Activated T-cell treated with anti-CD3 and anti-CD28 coated beads, Interleukin-2, amount 50 U/mL, for 48 hours (primary cell): Measurements from ENCODE around the gene SMYD3.

Source experiments
- DNase-seq, 2 experiments: peaks; one replicate each; pipeline ENCODE4 v3.0.0-alpha.2; 2020

SMYD3 gene

DNA sequence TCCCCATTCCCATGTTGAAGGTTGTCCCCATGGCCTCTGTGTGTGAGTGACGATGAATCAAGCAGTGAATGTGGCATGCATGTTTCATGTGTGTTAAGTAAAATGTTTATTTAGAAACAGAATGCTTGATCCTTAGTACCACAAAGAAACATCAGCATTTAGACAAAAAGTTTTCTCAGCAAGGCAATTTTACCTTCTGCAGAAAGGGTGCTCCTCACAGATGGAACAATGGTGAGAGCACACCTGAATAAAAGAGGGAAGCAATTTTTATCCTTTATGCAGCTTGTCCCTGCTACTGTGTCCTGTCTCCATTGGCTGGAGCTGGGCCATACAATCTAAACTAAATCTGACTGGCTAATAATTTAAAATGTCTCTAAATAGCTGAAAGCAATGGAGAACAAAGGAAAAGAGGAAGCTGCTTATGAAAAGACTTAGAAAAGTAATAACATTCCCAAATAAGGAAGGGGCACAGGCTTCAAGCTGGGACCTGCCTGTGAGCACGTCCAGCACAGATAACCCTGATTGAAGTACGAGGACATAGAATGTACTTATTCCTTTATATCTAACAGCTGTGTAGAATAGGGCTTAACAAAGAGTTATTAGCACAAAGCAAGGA lies 8.4 kb upstream of the SMYD3 start:
- no peak for DNase-seq

DNA sequence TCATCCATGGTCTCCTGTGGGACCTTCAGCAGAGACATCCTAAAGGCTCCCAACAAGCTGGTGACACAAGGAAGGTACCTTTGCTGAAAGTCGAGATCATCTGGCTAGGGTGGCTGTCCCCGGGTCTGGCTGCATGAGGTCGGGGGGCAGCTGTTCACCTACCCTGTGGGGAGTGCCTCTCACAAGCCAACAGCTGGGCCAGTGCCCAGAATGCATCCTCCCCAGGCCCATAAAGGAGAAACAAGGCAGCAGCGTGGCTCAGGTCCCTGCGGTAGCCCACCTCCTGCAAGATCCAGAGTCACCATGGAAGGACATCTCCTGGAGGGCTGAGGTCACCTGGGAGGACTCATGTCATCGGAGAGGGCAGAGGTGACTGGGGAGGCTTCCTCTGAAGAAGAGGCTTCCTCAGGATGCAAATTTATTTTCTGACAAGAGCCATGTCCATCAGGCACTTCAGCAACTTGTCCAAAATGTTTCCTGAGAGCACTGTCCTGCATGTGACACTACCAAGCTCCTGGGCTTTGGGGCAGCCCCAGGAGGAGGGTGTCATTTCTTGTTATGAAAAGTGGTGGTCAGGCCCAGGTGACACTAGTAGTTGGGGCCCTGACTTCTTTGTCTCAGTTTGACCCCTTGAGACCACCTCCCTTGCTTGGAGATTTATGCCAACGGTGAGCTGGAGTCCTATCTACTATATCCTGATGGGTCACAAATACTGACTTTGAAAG lies 6.7 kb upstream of the SMYD3 start:
- DNase-seq = no peak

DNA sequence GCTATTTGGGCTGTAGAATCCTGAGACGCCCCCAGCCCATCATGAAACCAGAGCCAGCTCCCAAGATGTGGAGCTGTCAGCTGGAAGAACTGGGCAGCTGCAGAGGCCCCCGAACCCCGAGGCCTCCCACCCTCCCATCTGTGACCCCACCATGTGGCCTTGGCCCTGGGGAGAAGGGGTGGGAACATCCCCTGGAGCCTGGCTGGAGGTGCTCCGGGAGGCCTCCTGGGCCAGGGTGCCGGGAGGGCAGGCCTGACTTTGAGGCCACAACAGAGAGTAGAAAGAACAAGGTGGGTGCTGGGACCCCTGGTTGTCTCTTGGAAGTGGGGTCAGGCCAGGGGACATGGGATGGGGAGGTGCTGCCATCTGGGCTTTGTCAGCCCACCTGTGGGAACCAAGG lies 6.0 kb upstream of the SMYD3 start:
- no peak for DNase-seq

DNA sequence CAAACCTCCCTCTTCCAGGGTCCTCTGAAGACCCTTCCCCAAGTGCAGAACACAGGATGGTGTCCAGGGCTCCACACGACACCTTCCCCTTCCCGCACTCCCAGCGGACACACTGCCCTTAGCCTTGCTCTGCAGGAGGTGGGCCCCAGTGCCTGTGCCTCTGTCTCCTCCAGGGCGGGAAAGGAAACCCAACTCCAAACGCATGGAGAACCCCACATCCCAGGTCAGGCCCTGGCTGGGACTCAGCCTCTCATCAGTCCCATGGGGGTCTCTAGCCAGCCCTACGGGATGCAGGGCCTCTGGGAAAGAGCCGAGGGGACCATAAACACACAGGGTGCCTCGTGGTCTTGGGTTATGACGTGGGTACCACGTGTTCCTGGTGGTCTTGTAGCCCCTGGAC lies 5.6 kb upstream of the SMYD3 start:
- no peak for DNase-seq

DNA sequence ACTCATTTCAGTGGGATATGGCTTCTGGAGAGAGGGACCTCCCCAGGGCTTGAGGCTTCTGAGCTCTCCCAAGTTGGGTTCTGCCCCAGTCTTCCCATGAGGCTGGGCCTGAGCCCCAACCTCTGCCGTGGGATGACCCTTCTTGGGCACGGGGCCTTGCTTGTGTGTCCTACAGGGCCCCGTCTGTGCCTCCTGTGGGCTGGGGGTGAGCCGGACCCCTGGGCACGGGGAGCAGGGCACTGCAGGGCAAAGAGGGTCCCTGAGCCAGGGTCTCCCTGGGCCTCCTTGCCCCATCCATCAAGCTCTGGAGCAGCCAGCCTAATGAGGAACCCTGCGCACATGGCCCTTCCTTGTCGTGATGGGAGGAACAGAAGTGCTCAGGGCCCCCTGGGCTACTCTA lies 5.2 kb upstream of the SMYD3 start:
- no peak for DNase-seq

DNA sequence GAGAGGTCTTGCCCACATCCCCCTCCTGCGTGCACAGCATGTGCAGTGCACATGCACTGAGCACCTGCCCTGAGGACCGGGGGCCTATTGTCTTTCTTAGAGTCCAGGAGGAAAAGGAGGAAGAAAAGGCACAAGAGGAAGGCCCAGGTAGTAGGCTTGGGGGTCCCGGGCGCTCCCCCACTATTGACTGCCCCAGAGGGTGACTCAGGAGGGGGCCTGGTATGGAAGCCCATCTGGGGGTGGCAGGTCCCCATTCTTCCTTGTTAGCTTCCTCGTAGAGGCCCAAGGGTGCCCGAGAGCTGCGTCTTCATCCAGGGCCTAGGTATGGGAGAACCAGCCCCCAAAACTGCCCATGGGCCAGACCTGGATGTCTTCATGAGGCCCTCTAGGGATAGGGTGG lies 4.1 kb upstream of the SMYD3 start:
- no peak for DNase-seq

DNA sequence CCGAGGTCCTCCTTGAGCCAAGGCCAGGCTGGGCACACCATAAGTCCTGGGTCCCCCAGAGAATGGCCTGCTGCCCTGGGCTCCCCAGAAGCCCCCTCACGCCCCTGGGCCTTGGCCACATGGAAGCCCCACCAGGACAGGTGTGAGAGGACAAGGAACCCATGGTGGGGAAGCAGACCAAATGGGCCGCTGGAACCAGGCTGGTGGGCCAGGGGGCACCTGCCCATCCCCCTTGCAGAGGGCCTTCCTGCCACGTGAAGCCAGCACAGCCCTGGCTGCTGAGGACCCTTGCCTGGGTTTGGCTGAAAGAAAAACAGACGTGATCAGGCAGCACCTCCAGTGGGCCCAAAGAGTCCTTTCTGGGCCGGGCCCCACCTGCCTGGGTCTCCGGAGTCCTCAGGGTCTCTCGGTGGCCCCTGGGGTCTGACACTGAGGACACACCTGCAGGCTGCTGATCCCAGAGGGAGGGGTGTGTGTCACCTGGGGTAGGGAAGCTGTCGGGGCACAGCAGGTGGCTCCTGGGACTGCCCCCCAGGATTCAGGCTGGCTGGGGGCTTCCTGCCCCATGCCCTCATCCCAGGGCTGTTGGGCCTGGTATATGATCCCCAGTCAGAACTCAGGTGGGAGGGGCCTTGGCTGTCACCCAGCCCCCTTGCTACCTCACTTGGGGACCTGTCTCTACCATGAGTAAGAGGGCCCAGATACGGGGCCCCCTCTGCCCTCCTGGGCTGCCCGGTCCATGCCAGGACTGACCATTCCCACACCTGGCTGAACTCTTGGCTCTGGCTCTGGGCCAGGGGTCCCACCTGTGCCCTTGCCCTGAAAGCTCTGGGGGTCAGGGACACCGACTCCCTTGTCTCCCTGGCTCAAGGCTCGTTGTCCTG lies 3.3 kb upstream of the SMYD3 start:
- DNase-seq = no peak

DNA sequence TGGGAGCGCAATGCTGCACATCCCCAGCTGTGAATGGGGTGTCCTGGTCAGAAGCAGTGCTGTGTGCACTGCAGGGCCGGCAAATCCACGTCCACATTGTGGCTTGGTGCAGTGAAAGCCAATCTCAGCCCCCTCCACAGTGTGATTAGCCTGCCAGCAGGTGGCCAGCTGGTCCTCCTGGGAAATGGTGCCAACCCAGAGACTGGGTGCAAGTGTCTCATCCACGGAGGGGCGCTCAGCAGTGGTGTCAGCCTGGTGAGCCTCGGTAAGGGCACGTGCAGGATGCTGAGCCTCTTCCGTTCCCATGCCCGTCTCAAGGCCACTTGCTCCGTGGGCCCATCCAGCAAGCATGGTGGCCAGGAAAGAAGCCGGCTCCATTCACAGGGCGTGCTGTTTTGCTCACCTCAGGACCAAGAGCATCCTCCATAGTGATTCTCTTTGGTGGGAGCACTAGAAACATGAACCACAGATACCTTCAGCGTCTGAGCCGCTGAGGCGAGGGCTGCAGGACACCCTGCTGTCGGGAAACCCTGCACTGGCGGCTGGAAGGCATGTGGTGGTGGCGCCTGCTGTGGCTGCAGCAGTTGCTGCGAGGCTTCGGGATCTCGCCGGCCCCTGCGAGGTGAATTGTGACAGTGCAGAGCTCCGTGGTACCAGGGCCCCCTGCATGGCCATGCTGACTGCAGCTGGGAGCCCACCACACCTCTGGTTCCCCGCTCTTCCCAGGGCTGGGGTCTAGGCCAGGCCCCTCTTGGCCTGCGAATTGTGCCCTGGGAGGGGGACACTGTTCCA lies 2.0 kb upstream of the SMYD3 start:
- no peak for DNase-seq

DNA sequence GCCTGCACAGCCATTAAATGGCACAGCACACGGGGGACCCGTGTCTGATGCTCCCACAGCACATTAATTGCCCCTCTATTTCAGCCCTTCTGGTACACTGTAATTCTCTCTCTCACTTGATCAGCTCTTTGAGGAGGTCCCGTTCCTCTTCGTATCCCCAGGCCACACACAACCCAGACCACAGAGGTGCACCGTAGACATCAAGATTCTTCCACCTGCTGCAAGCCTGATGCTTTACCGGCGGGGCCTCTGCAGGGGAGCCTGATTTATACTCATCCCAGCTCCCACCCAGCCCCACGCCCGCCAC lies 759 bp downstream of the SMYD3 start:
- no peak for DNase-seq

DNA sequence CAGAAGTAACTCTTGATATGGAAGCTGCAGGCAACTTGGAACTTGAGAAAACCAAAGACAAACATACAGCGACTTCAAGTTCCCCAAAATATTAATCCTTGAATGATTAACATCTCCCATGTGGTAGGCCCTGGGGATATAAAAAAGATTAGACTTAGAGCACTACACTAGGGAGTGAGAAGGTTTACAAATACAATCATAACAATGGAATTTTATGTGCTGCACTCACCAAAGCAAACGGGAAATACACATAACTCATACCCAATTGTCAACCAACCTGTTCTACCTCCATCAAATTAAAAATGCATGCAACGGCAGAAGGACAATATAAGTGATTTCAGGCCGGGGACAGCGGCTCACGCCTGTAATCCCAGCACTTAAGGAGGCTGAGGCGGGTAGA lies 3.7 kb downstream of the SMYD3 start:
- DNase-seq = no peak

DNA sequence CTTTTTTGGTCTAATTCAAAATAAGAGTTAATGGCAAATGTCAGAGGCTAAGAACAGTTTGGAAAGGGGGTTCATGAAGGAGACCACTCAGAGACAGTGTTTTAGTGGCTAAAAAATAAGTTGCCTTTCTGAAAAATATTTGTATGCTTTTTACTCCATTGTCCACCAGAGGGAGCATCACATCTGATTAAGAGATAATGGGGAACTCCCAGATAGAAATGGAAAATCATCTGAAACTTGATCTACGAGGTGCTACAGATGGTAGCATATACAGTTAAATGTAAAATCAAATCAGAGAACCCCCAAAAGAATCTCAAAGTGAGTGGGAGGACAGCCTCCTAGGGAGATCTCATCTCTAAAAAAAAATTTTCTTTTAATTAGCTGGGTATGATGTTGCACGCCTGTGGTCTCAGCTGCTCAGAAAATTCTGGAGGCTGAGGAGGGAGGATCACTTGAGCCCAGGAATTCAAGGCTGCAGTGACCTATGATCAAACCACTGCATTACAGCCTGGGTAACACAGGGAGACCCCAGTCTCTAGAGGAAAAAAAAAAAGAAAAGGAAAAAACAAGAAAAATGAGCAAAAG lies 9.7 kb downstream of the SMYD3 start:
- DNase-seq = no peak

DNA sequence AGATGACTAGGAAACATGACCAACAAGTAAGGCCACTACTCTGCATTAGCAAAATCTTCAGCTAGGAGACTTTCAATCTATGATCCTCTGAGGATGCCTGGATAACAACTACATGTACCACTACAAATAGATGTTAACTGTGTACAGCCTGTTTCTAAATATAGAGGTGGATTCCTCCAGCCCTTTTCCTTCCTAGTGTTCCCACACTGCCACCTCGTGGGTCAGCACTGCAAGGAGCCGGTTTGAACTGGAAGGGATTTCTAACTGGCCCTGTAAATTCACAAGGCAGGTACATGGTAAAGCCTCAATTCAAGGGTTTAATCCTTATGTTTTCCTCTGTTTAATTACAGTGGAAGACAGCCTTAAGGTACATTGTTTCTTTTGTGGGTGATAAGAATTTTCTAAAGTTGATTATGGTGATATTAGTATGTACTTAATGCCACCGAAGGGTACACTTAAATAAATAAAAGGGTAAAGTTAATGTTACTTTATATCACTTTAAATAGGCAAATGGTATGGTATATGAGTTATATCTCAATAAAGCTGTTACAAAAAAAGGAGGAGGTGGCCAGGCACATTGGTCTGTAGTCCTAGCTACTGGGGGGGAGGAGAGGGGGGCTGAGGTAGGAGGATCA lies 14.4 kb downstream of the SMYD3 start:
- DNase-seq = peak; percentile 61 to 66

DNA sequence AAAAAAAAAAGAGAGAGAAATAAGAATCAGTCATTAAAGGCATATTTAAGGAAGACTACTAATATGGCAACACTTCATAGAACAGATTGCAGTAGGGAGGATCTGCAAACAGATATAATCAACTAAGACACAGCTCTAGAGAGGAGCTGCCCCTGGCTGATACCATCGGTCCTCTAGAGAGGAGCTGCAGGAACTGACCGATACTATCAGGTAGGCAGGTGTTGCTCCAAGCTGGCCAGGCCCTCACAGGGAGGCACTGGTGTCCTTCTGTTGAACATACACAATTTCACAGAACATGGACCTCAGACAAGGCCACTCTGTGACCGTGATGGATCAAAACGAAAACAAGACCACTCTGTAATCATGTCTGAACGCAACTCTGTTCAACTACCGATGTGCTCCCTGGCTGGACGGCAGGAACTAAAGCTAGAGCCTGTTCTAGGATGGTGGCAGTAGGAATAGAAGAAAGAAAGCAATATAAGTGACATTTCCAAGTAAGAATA lies 15.5 kb downstream of the SMYD3 start:
- no peak for DNase-seq

DNA sequence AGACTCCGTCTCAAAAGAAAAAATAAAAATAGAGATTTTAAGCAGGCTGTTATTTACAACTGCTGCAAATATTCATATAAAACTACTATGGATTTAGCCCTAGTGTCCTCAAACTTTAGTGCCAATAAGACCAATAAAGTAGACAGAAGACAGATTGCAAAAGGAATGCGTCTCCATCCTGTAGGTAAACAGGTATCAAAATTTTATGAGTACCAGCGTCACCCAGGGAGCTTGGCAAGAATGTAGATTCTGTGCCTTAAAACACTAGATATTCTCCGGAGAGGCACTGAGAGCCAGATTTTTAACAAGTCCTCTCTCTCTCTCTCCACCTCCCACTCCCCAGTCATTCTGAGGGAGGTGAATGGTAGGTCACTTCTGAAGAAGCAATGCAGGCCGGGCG lies 18.4 kb downstream of the SMYD3 start:
- no peak for DNase-seq

DNA sequence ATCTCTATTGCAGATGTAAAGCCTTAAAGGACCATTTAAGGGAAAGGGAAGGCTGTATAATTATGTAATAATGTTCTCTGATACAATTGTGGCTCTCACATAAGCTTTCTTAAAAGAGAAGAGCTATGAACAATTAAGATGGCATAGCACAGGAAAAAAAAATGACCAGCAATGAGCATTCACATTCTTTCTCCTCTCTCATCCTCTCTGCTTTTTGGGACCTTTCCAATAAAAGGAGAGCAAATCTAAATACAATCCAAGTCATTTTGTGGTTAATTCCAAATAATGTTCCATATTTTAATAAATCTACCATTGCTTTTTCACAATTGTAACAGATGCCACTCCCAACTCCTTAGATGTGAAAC lies 23.5 kb downstream of the SMYD3 start:
- DNase-seq = no peak

DNA sequence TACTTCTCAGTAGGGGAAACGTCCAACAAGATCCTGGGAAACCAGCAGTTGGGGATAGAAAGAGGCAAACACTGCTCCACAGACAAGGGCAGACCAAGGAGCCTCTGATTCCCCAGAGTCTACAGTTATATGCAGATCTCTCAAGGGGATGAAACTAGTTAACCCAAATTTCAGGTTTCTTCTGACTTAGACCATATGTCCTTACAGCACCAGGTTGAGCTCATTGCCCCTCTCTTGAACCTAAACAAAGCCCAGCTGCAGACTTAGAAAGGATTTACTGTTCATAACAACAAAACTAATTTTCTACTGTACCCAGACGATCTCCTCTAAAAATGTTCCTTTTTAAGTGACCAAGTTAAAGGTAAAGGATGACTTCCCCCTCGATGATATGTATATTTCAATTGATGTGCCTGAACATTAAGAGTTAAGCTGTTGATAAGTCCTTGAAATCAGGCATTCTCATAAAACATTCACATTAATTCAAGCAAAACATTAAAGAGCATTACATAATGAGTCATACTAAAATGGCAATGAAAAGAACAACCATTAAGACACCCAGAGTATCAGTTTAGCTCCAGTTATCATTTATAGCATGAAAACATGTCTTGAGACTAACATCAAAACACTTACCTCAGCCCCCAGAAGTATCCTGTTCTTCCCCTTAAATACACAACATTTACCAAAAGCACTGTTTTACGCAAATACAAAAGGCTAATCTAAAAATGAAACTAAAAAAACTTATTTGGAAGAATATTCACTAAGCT lies 24.1 kb downstream of the SMYD3 start:
- DNase-seq = no peak

DNA sequence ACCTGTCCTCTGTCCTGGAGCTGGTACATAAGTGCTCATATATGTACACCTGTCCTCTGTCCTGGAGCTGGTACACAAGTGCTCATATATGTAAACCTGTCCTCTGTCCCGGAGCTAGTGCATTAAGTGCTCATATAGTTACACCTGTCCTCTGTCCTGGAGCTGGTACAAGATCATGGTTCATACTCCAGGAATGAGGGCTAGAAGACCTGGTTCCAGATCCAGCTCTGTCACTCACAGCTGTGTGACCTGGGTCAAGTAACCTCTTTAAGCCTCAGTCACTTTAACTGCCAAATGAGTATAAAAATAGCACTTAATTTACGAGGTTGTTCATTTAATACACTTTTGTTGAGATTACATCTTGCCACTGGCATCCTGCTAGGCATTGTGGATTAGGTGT lies 28.0 kb downstream of the SMYD3 start:
- DNase-seq = no peak

DNA sequence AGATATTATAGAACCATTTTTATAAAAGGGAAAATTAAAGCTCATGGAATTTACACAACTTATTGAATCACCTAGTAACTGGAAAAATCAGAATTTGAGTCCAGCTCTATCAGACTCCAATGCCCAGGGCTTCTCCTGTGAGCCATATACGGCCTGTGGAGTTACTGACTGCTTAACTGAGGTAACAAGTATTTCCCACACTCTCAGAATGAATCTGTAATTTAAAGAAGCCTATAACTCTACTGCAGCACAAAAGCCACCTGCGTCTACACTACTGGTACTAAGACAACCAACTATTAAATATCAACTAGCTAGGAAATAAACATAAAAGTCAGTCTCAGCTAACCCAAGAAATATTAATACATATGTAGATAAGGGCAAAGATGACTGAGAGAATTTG lies 29.4 kb downstream of the SMYD3 start:
- no peak for DNase-seq

DNA sequence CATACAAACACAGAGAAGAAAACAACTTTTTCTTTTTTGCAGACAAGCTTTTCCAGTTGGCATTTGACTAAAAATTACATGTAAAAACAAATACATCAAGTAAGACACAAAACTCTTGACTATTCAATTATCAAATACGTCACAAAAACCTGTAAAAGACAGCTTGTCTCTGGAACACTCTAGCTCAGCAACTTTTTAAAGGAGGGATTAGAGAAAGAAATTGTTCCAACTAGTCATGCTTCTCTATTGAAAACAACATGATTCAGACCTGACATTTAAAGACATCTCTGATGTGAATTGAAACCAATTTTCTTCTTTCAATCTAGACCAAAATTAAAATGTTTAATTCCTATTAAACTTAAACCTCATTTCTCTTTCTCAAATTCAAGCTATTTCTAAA lies 30.3 kb downstream of the SMYD3 start:
- DNase-seq = no peak

DNA sequence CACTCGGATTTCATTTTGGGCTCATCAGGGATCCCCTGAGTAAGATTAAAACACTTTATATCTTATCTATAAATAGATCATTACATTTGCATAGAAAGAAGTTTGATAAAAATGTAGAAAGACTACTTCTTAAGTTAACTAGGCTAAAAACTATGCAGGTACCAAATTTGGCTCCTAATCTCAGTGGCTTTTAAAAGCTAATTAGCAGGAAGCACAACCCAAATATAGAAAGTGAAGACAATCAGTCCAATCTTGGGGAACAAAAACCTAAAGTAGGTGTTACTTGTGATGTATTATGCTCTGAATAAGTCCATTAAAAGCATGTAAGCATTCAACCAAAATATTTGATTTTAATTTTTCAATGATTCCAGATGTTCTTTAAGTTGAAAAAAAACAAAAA lies 35.4 kb downstream of the SMYD3 start:
- no peak for DNase-seq

DNA sequence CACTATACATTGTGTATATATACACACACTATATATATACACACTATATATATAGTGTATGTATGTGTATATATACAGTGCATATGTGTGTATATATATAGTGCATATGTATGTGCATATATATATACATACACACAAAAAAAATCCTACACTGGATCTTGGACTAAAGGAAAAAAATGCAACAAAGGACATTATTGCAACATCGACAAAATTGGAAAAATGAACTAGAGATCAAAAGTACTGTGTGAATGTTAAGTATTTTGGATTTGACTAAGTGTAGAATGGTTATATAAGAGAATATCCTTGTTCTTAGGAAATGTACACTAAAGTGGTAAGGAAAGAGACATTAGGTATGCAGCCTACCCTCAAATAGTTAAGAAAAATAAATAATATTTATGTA lies 36.5 kb downstream of the SMYD3 start:
- no peak for DNase-seq

DNA sequence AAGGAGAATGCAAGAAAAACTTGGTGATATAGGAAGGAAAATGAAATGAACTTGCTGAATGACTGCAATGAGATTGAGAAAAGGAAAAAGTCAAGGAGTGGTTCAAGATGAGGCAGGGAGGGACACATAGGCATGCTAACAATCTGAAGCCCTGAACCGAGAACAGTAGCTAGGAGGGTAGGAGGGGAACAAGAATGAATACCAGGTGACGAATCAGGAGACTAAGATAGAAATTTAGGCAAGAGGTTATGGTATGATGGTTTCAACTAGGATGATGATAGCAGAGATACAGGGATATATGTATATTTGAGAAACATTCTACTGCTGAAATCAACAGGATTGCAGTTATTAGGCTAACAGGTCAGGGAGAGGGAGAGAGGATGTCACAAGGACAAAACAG lies 44.1 kb downstream of the SMYD3 start:
- no peak for DNase-seq
